ENCODE data around the gene SIRPG. TPM values are rescaled to one million over a fixed set of nuclear protein-coding genes. Genes with fewer than 3 reads are reported as not detected.

Gene SIRPG
- total RNA-seq, 1 experiment from 2014 or later: not detected

GRCh38 chr20:1661542-1662299 lies 4.1 kb upstream of the SIRPG start:
- Histone ChIP-seq H3T11ph (ENCODE audit: low read length) (no peak overlapping the region), H3K9me3 (ENCODE audit: control insufficient read depth, low read depth, low read length) (no peaks in the 10 kb centered on the region), H3K23ac (ENCODE audit: insufficient read length, low read depth, low read length) (no peak overlapping the region), H2BK120ac (ENCODE audit: low read depth, low read length, poor library complexity, severe bottlenecking) (no peak overlapping the region), H3K4ac (ENCODE audit: low read depth, low read length) (no peak overlapping the region), H3K23me2 (ENCODE audit: insufficient read length, low read depth, low read length, poor library complexity, severe bottlenecking) (no peaks in the 10 kb centered on the region), H3K56ac (ENCODE audit: insufficient read length, low read depth, low read length) (no peak overlapping the region), H4K20me1 (ENCODE audit: control insufficient read depth, insufficient read depth, insufficient read length) (no peaks in the 10 kb centered on the region), H4K5ac (ENCODE audit: insufficient read length, low read depth, low read length) (no peak overlapping the region), H2AFZ (ENCODE audit: low read length) (no peak overlapping the region), H3K14ac (ENCODE audit: insufficient read depth, low read length) (no peak overlapping the region), H3K18ac (ENCODE audit: insufficient read length, low read depth, low read length) (no peak overlapping the region), H4K8ac (replicated peaks; ENCODE audit: insufficient read length, low read depth, low read length) (no peak overlapping the region), H3K4me2 (ENCODE audit: insufficient read depth, insufficient read length, low read length) (no peak overlapping the region), H2BK20ac (ENCODE audit: low read depth, low read length, poor library complexity, severe bottlenecking) (no peak overlapping the region), H3K79me2 (ENCODE audit: insufficient read depth, low read length) (no peaks in the 10 kb centered on the region), H3K27me3 (ENCODE audit: insufficient read depth, low read length) (no peaks in the 10 kb centered on the region), H3K27ac (ENCODE audit: insufficient read length, low read depth, low read length) (no peak overlapping the region), H2AK5ac (ENCODE audit: insufficient read length, low read length) (no peak overlapping the region), H2BK5ac (ENCODE audit: insufficient read length, low read length) (no peak overlapping the region), H3K9ac (ENCODE audit: extremely low read depth, insufficient read length, low read length) (no peak overlapping the region), H2BK15ac (ENCODE audit: low read depth, low read length) (no peak overlapping the region), H3K4me1 (ENCODE audit: insufficient read depth, low read length) (no peaks in the 10 kb centered on the region), H3K79me1 (ENCODE audit: insufficient read depth, low read depth, low read length, poor library complexity, severe bottlenecking) (no peaks in the 10 kb centered on the region), H2BK12ac (ENCODE audit: insufficient read length, low read depth, low read length) (no peak overlapping the region), H4K91ac (ENCODE audit: insufficient read length, low read depth, low read length) (no peak overlapping the region)
- peaks cover 22% of the 10 kb centered on the region for H3K27me3 Mint-ChIP-seq (ENCODE audit: low read depth)
- no CpG with 5 or more reads among the region's 2 CpGs for WGBS (ENCODE audit: extremely low coverage, insufficient read length, low lambda C conversion rate)
- no peaks in the 10 kb centered on the region for H3K9me3 Mint-ChIP-seq
- no peak overlapping the region for H3K27ac Mint-ChIP-seq
- H3K4me1 Mint-ChIP-seq: peaks cover 5 to 6% of the 10 kb centered on the region in 2 experiments
- no peak overlapping the region for H3K4me3 Mint-ChIP-seq
- no peak for DNase-seq
- no peak for TF ChIP-seq CTCF (conservative IDR thresholded peaks at IDR 0.05)
- no peaks in the 10 kb centered on the region for H3K36me3 Mint-ChIP-seq (ENCODE audit: insufficient read depth in 1 of 3, low read depth in 3 of 3)

Measured in H9 (cell line).